Raji (cell line): ENCODE measurements around the gene KIF5A.

Source experiments
- POLR2A ChIP-seq: IDR thresholded peaks from 2 replicates; pipeline ENCODE4 v1.6.1; 2011; ENCODE audit warnings: low read depth, low read length, control low read depth; ENCODE audit not compliant: insufficient read depth

Gene KIF5A

DNA sequence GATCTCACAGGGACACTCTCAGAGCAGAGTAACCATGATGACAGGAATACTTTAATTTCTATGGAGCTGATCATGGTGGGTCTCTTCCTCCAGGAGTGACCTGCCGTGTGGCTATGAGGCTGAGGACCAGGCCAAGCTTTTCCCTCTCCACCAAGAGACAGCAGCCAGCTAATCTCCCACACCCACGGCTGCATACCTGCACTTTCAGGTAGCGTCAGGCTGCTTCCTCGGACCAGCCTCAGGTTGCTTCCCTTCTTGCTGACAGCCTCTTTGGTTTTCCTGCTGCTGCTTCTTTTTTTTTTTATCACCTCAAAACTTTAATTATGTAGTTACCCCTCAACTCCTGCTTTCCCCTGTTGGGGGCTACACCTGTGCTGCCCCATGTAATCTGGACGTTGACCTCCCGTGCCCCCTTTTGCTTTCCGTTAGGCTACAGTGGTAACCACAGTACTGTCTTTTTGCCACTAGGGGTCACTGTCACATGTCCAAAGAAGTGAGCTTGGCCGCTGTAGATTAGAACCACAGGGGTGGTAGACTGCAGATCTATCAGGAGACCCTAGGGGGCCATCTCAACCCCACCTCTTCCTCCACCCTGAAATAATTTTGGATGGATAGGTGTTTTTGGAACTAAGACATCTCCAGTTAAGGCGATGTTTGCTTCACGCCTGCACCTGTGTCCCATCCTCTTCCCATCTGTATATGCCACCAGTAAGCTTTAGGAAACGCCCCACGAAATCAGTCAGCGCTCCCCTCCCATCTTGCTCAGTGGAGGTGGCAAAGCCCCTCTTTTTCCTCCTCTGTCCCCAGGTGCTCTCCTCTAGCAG, 33.4 kb downstream of the KIF5A start:
- no peak for TF ChIP-seq POLR2A

DNA sequence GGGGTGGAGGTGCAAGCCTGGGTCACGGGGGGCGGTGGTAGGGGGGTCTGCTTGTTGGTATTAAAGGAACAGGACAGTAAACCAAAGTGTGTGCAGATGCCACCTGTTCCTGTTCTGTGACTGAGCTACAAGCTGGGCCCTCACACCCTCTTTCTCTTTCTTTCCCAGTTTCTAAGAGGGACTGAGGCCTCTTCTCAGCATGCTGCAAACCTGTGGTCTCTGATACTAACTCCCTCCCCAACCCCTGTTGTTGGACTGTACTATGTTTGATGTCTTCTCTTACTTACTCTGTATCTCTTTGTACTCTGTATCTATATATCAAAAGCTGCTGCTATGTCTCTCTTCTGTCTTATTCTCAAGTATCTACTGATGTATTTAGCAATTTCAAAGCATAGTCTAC, 34.2 kb downstream of the KIF5A start:
- TF ChIP-seq POLR2A = no peak

DNA sequence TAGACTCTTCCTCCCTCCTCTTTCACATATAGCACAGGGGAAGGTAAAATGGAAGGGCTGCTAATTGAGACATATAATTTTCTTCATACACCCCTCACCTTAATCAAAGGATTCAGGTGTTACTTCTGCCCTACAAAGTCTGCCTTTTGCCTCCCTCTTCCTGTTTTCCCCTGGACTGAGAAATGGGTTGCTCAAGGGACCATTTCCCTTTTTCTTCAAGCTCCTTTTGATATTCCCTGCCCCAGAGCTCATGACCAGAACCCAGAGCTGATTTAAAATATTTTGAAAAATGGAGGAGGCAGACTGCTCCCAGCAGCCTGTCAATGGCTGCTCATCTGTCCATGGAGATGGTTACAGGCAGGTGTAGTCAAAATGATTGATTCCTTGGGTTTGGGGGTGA, 34.8 kb downstream of the KIF5A start:
- no peak for TF ChIP-seq POLR2A

DNA sequence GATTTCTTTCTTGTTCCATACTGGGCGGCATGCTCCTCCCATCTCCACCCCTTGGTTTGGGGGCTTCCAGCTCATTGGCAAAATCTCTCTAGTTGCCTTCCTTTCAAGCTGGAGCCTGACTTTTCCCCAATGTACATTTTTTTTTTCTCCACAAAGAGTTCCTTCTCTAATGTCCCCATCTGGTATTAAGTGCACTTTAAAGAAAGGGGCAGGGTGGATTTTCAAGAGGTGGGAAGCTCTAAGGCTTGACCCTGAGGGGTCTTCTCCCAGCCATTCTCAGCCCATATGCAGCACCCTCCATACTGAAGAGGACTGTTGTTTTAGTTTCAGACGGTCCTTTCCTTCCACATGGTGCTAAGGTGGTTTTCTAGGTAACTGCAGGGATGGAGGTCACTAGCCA, 35.3 kb downstream of the KIF5A start:
- TF ChIP-seq POLR2A = no peak

DNA sequence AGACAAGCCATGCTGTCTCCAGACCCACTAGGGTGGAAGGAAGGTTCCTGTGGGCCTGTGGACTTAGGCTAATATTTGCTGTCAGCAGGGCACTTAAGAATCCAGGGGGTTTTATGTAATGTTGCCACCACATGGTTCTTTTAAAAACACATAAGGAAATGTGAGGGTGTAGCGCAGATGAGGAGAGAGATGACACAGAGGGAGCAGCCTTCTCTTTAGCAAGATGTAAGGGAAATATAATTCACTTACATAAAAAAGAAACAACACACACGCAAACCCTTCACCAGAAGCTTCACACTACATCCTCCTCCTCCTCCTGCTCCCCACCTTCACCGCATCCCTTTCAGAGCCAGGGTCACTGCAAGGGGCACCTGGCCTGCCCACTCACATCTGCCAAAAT, 36.3 kb downstream of the KIF5A start:
- no peak for TF ChIP-seq POLR2A

DNA sequence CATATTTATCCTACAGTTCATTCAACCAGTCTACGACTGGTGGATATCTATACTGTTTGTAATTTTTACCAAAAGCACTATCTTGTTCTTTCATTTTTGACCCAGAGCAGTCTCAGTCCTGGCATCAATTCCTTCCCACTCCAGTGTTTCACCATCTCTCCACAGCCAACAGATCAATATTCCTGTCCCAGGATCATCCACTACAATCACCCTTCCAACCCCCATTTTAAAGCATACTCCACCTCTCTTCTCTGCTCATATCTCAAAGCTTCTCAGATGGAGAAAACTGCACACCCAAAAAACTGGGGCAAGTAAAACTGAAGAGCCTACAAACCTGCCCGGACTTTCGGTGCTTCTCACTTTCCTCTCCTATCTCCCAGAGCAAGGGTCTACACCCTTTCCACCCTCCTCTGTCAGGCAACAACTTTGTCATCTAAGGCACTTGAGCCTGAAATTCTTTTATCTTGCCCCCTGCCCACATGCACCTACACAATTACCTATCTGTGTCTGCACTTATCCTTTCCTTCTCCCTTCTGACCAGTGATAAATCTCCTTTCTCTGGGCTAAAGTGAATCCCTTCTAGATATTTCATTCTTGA, 37.1 kb downstream of the KIF5A start:
- TF ChIP-seq POLR2A = no peak

DNA sequence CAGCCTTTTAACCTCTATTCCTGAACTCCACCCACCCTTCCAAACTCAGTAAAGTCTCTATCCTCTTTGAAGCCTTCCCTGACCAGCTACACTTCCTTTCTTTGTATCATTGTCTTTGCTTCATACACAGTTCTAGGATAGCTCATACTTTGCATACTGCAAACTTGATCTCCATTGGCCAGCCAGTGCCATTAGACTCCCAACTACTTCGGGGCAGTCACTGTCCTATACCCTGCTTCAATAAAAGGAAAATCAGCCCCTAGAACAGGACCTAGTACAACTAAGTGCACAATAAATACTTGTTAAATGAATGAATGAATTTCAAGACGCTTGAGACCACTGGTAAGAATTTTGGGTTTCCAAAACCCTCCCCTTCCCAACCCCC, 40.6 kb downstream of the KIF5A start:
- no peak for TF ChIP-seq POLR2A

DNA sequence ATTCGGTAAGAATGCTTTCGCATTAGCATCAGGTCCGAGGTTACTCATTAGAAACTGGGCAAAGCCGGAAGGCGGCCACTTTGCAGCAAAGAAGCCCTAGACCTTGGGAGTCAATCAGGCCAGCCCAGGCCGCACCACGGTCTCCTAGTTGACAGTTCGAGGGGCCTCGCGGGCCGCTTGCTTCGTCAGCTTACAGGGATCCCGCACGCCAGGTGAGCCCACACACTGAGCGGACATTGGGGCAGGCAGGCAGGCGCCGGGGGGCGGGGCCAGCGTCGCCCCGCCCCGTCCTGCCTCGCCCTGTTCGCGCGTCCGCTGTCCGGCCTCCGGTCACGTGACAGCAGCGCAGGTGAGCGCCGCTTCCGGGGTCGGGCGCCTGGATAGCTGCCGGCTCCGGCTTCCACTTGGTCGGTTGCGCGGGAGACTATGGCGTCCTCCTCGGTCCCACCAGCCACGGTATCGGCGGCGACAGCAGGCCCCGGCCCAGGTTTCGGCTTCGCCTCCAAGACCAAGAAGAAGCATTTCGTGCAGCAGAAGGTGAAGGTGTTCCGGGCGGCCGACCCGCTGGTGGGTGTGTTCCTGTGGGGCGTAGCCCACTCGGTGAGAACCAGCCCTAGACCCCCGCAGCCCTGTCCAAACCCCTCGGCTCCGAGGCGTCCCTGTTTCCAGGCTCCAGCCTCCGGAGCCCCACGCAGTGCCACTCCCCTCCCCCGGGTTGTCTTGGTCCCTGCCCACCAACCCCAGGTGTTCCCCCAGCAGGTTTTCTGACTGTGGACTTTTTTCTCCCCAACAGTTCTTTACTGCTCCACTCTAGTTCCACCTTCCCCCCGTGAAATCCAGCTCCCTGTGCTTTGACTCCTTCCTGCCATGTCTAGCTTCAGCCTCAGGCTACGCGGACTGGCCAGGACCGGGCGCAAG, 41.3 kb downstream of the KIF5A start, which contains the start of gene PIP4K2C:
TSS of gene PIP4K2C (plus strand) at position 329 of the 918 bp plus-strand sequence. CDS start at position 427, 98 bp downstream.
- TF ChIP-seq POLR2A = peak; percentile 93

DNA sequence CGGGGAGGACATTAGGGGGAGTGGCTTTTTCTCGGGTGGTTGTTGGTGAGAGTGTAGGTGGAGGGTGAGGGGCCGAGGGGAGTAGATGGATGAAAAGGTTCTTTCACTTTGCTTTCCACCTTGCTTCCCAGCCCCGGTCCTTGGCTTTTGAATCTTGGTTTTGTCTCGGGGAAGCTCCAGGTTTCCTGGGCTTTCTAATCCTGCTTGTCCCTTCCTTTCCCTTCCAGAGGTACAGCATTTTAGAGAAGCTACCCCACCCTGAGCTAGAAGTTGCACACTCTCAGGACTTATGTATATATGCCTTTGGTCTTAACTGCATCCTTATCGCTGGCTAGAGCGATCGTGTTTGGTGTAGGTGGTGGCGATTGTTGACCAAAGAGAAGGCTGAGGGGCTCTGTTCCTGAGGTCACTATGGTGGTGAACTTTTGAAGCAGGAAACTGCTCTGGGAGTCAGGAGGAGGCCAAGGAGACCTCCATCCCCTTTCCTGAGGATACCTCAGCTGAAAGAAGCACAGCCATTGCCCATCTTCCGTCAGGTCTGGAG, 42.0 kb downstream of the KIF5A start:
- TF ChIP-seq POLR2A = no peak

DNA sequence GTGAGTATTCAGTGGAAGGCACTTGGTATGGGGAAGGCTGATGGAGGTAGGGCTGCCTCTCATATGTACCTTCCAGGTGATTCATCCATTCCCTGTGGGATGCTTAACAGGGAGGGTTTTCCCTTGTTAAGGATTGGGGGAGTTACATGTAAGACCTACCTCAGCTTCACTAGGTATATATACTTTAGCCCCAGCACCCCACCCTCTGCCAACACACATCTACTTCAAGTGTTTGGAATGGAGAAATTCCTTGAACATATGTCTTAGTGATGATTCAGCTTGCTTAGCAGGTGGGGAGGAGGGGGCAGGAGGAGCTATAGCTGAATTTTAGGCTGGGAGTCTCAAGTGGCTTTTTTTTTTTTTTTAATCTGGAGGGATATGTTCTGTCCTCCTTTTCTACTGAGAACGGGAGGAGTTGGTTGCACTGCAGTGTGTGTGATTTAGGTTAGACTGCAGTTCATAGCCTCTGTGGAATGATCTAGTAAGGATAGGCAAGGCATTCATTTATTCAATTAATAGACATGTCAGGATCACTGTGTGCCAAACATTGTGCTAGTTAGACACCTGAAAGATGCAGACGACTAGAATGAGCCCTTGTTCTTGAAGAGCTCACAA, 42.8 kb downstream of the KIF5A start:
- TF ChIP-seq POLR2A = no peak

DNA sequence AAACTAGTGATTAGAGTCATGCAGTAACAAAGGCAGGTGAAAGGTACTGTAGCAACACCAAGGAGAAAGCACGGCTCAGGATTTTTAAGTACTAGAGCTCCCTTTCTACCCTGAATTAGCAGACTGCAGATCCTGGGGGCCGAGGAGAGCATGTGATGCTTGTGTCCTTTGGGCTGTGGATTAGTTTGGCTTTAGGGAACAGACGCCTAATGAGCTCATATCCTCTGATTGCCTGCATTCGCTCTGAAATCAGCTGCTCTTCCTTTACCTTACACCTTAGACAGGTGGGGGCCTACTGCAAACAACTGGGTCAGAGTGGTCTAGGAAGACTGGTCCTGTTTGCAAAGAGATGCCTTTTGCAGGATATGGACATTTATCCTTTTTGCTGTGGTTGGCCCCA, 43.3 kb downstream of the KIF5A start:
- TF ChIP-seq POLR2A = no peak

DNA sequence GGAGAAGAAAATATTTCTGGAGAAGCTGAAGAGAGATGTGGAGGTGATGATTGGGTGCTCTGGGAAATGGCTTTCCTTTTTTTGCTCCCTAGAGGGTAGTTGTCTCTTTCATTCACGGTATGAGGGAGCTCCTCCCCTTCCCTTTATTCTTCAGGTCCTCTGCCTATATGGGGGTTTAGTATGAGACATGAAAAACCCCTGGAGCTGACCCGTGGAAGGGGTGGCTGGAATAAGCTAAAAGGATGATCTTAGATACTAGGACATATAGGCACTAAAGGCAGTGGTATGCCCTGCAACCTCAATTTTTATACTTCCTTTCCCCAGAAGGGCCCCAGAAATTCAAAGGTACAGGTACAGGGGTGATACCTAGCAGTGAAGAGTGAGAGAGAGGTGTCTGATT, 50.6 kb downstream of the KIF5A start:
- TF ChIP-seq POLR2A = no peak

DNA sequence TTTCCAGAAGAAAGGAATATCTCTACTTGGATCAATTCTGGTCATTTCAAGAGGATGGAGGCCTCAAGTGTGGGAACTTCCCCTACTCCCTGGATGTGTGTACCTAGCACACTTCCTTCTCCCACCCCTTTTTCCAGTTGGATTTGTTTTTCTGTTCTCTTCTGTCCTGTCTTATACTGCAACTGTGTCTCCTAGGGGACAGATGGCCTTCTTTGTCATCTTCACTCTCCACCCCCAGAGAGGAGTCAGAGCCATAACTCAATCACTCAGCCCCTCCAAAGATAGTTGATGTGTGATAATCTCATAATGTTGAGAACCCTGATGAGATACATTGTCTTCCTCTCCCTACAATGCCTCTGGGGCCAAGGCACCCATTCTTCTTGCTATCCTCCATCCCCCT, 52.7 kb downstream of the KIF5A start:
- no peak for TF ChIP-seq POLR2A

DNA sequence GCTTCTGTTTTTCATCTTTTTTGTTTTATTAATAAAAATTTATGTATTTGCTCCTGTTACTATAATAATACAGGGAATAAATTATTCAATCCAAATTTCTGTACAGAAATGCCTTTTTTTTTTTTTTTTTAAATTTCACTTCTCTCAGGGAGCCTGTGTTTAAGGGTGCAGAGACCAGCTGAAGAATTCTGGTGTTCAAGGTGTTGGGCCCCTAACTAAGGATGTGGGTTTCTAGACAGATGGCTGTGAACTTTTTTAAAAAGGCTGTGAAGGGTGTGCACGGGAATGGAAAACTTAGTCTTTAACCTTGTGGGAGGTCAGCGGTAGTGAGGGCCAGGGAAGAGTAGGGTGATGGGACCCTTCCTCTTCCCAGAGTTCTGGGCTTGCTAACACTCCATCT, 53.5 kb downstream of the KIF5A start:
- TF ChIP-seq POLR2A = no peak
